Lower leg skin (tissue), 3 donors: ENCODE measurements around the gene FAM184A.

Experiments used
- CTCF ChIP-seq, 3 donors: fragments of 450-650 bp; IDR thresholded peaks; one replicate each; pipeline ENCODE4 v1.5.1; 2016; ENCODE audit warnings: antibody characterized with exemption in 3 of 3, mild to moderate bottlenecking in 3 of 3, moderate library complexity in 2 of 3
- POLR2A ChIP-seq, 2 donors: fragments of 450-650 bp; IDR thresholded peaks; one replicate each; pipeline ENCODE4 v1.6.1; 2016 to 2017; ENCODE audit warnings: antibody characterized with exemption in 2 of 2, mild to moderate bottlenecking in 1 of 2, moderate library complexity in 1 of 2

- TF ChIP-seq POLR2A (IDR thresholded peaks at IDR 0.05) (no peak), CTCF (IDR thresholded peaks at IDR 0.05) (no peak)
These were observed 17.2 kb downstream of the FAM184A start for GRCh38 chr6:119061215-119061614.
